Posterior vena cava (tissue), 2 donors: ENCODE results near the gene CEP68. TPM values are rescaled to one million over a fixed set of nuclear protein-coding genes. Genes with fewer than 3 reads are reported as not detected.

Experiments used
- DNase-seq: peaks from one replicate; pipeline ENCODE4 v3.0.0-alpha.2; 2020; ENCODE audit warnings: low spot score
- intact Hi-C, 2 donors: fragments of 100-400 bp; cut with DNase I; formaldehyde crosslinking; loops; one replicate each; pipeline versions ENCODE4 v1.14.1 to v1.14.2; 2022 to 2023
- total RNA-seq, 2 donors: library from RNA; stranded (reverse); fragmentation: NEBNext Ultra II Directional; extraction: Animal tissue kit (Norgen Biotek cat#: 25700); gene quantifications; one replicate each; pipeline ENCODE4 v1.2.1, GENCODE V29; 2021
- donor health status: DM: yes; HTN: yes; CAD: no.
- donor health status: DM: yes; HTN: yes; CAD: no.

Gene CEP68
- total RNA-seq, 2 donors from 2014 or later = 16.2 to 20.3 TPM

GRCh38 chr2:65072181-65072970 is 16.2 kb downstream of the CEP68 start:
- no peak for DNase-seq
- intact Hi-C loops = no loop called here

GRCh38 chr2:65073879-65074565 is 17.8 kb downstream of the CEP68 start:
- DNase-seq = no peak
- intact Hi-C loops = no loop called here

- intact Hi-C loops = no loop called here
- no peak for DNase-seq
Measured at GRCh38 chr2:65075176-65075575, 19.0 kb downstream of the CEP68 start.

GRCh38 chr2:65075605-65076344 is 19.6 kb downstream of the CEP68 start:
- DNase-seq = no peak
- intact Hi-C loops = no loop called here

- intact Hi-C loops = no loop called here
Measured at GRCh38 chr2:65076345-65076710, 20.1 kb downstream of the CEP68 start.

GRCh38 chr2:65077898-65078297 is 21.7 kb downstream of the CEP68 start:
- DNase-seq = no peak
- intact Hi-C loops = no loop called here

More at GRCh38 chr2:65076345-65076710, 20.1 kb downstream of the CEP68 start:
- no peak for DNase-seq

- DNase-seq = no peak
- intact Hi-C loops = no loop called here
Measured at GRCh38 chr2:65079017-65079416, 22.8 kb downstream of the CEP68 start.

- intact Hi-C loops = no loop called here
- no peak for DNase-seq
Measured at GRCh38 chr2:65081232-65081685, 25.0 kb downstream of the CEP68 start.

- intact Hi-C loops = no loop called here
- DNase-seq = no peak
Measured at GRCh38 chr2:65085148-65085547, 28.9 kb downstream of the CEP68 start.

GRCh38 chr2:65092791-65093190 is 36.6 kb downstream of the CEP68 start:
- intact Hi-C loops = no loop called here
- no peak for DNase-seq

GRCh38 chr2:65093211-65093610 is 37.0 kb downstream of the CEP68 start:
- no peak for DNase-seq
- intact Hi-C loops = no loop called here

GRCh38 chr2:65096948-65097347 is 40.7 kb downstream of the CEP68 start:
- intact Hi-C loops = no loop called here
- no peak for DNase-seq

GRCh38 chr2:65097844-65098243 is 41.6 kb downstream of the CEP68 start:
- DNase-seq = no peak

GRCh38 chr2:65098741-65099140 is 42.5 kb downstream of the CEP68 start:
- intact Hi-C loops = no loop called here

More at GRCh38 chr2:65097844-65098243, 41.6 kb downstream of the CEP68 start:
- intact Hi-C loops = no loop called here

GRCh38 chr2:65101071-65101470 is 44.9 kb downstream of the CEP68 start:
- DNase-seq = no peak
- intact Hi-C loops = no loop called here

More at GRCh38 chr2:65098741-65099140, 42.5 kb downstream of the CEP68 start:
- DNase-seq = no peak

- intact Hi-C loops = no loop called here
- no peak for DNase-seq
Measured at GRCh38 chr2:65103013-65103715, 46.9 kb downstream of the CEP68 start.

- intact Hi-C loops = no loop called here
- no peak for DNase-seq
Measured at GRCh38 chr2:65107530-65107929, 51.3 kb downstream of the CEP68 start.

GRCh38 chr2:65108780-65109179 is 52.6 kb downstream of the CEP68 start:
- no peak for DNase-seq
- intact Hi-C loops = no loop called here

GRCh38 chr2:65112633-65113032 is 56.4 kb downstream of the CEP68 start:
- intact Hi-C loops = no loop called here

More at GRCh38 chr2:65112633-65113032, 56.4 kb downstream of the CEP68 start:
- DNase-seq = no peak
